ENCODE data around the gene ELOVL2.

The ELOVL2 gene

DNA sequence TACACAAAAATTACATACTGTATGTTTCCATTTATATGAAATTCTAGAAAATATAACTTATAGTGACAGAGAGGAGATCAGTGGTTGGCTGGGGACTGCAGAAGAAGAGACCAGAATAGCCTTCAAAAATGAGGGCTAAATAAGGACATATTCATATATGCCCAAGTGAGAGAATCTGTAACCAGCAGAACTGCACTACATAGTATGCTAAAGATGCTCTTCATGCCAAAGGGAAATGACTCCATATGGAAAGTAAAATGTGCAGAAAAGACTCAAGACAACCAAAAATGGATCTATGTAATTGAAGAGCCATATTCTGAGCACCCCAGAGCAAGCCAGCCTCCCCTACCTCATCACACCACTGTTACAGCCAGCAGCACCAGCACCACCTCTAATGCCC lies 29.0 kb downstream of the ELOVL2 start:
- ChIA-PET POLR2A (no interaction called here), CTCF (no interaction called here)
- TF ChIP-seq CTCF (IDR thresholded peaks at IDR 0.05; ENCODE audit: insufficient read depth, low read length, missing control alignments), result no peak
- DNase-seq (ENCODE audit: low read depth, low spot score), result no peak
- H3K4me3 ChIP-seq (ENCODE audit: low read depth, low read length), result no peak overlapping the region

DNA sequence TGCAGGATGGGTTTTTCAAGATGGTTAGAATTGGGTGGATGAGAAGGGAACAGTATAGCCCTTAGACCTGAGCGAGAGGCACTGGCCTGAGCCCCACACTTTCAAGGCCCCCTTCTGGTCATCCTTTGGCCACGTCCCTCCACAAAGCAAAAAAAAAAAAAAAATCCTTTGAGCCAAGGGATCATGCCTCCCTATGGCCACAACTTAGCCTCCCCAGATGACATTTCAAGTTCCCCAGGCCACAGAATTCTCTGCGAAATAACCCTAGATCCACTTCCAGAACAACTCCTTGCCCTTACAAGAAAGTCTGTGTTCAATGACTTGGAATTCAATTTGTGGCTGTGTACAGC lies 30.4 kb downstream of the ELOVL2 start:
- no peak for DNase-seq (ENCODE audit: low read depth, low spot score)
- no peak overlapping the region for H3K4me3 ChIP-seq (ENCODE audit: low read depth, low read length)
- no peak for TF ChIP-seq CTCF (IDR thresholded peaks at IDR 0.05; ENCODE audit: insufficient read depth, low read length, missing control alignments)
- ChIA-PET POLR2A (no interaction called here), CTCF (no interaction called here)

GRCh38 chr6:11012976-11013720 lies 31.0 kb downstream of the ELOVL2 start:
- DNase-seq (ENCODE audit: low read depth, low spot score), result no peak
- CTCF ChIA-PET, result no interaction called here
- POLR2A ChIA-PET, result no interaction called here
- H3K4me3 ChIP-seq (ENCODE audit: low read depth, low read length), result no peak overlapping the region
- TF ChIP-seq CTCF (IDR thresholded peaks at IDR 0.05; ENCODE audit: insufficient read depth, low read length, missing control alignments), result no peak

GRCh38 chr6:11012295-11012754 lies 31.8 kb downstream of the ELOVL2 start:
- CTCF ChIA-PET, result interaction anchor here (1.0 to 1.5 kb wide), 2 partner anchors 8 to 58 kb away, joined by 3 to 4 read pairs; no protein-coding TSS in a partner anchor
- no peak overlapping the region for H3K4me3 ChIP-seq (ENCODE audit: low read depth, low read length)
- no peak for DNase-seq (ENCODE audit: low read depth, low spot score)
- TF ChIP-seq CTCF (IDR thresholded peaks at IDR 0.05; ENCODE audit: insufficient read depth, low read length, missing control alignments), result no peak
- POLR2A ChIA-PET, result no interaction called here

- H3K4me3 ChIP-seq (ENCODE audit: low read depth, low read length), result no peak overlapping the region
- ChIA-PET CTCF (interaction anchor here (1.0 to 1.5 kb wide), 3 partner anchors 9 to 564 kb away, joined by 3 to 4 read pairs (median 3); no protein-coding TSS in a partner anchor), POLR2A (no interaction called here)
- no peak for TF ChIP-seq CTCF (IDR thresholded peaks at IDR 0.05; ENCODE audit: insufficient read depth, low read length, missing control alignments)
- no peak for DNase-seq (ENCODE audit: low read depth, low spot score)
Measured at GRCh38 chr6:11011787-11012234, 32.3 kb downstream of the ELOVL2 start.

DNA sequence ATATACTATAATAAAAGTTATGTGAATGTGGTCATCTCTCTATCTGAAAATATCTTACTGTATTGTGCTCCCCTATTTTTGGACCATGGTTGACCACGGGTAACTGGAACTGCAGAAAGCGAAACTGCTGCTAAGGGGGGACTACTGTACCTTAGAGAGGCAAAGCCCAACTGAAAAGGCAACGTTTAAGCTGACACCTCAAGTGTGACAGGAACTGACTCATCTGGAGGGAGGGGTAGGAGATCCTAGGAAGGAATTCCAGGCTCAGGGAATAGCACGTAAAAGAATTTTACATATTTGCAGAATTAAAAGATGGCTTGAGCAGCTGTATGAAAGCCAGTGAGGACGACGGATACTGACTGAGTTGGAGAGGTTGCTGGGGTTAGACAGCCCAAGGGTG lies 34.8 kb downstream of the ELOVL2 start:
- CTCF ChIA-PET, result no interaction called here

More for the DNA sequence above, 34.8 kb downstream of the ELOVL2 start:
- H3K4me3 ChIP-seq (ENCODE audit: low read depth, low read length), result no peak overlapping the region
- POLR2A ChIA-PET, result no interaction called here
- no peak for DNase-seq (ENCODE audit: low read depth, low spot score)
- TF ChIP-seq CTCF (IDR thresholded peaks at IDR 0.05; ENCODE audit: insufficient read depth, low read length, missing control alignments), result no peak
